GM10266 (cell line): Measurements from ENCODE around the gene MRPS5.

Source experiments
- DNase-seq: peaks from one replicate; pipeline ENCODE4 v3.0.0; 2012; ENCODE audit errors: extremely low spot score
- CTCF ChIP-seq: IDR thresholded peaks from 2 replicates; pipeline ENCODE4 v1.5.1; 2012; ENCODE audit warnings: mild to moderate bottlenecking, low read depth; ENCODE audit not compliant: control insufficient read depth, insufficient read depth; ENCODE audit errors: missing control alignments

The MRPS5 gene

GRCh38 chr2:95060446-95061118 lies 61.0 kb downstream of the MRPS5 start:
- DNase-seq: no peak
- no peak for TF ChIP-seq CTCF

GRCh38 chr2:95059656-95060370 lies 61.8 kb downstream of the MRPS5 start:
- no peak for TF ChIP-seq CTCF
- no peak for DNase-seq

GRCh38 chr2:95058989-95059641 lies 62.5 kb downstream of the MRPS5 start:
- no peak for DNase-seq
- no peak for TF ChIP-seq CTCF

DNA sequence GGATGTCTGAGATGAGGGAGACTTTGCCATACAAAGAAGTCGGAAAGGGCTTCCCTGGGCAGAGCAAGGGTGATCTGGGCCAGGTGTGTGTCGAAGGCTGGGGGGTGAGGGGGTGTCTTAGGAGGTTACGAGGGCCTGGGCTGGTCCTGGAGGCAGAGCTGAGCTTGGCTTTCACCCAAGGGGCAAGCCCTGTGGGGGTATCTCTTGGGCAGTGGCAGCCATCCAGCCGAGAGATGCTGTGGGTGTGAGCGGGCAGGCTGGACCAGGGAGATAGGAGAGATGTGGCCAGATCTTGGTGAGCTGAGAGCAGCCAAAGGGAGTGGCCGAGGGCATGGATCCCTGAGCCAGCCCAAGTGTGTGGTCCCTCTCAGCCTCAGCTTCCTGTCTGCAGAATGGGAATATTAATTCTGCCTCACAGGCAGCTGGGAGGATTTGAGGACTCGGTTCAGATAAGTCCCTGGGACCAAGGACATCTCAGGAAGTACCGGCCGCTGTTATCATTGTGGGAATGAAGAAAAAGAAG lies 63.1 kb downstream of the MRPS5 start:
- DNase-seq: no peak
- no peak for TF ChIP-seq CTCF

DNA sequence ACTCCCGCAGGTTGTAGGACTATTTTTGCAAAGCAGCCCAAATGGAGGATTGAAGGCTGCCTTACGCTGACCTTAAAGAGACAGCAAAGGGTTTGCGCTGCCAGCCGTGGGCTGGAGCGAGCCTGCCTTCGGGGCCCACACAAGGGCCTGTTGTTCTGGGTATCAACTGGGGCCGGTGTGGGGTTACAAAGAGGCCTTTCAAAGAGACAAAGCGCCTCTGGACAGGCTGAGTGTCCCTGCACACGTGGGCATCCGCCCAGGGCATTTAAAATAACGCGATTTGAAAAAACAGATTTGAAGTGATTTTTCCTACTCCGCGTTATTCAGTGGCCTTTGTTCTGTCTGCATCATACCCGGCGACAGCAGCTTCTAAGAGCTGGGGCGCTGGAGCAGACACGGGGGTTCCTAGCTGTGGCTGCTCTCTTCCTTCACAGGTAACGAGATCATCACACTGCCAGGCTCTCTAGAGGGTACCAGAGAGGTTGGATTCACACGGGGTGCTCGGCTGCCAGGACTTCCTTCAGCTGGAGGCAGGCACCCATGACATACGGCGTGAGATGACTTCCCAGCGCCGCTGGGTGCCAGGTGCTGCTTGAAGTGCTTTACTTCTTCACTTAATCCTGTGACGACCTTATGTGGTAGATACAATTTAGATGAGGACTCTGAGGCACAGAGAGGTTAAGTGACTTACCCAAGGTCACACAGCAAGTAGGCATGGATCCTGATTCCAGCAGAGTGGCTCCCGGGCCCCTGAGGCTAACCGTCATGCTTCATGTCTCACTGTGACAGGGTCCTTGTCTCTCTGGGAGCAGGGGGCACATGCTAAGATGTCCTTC lies 63.9 kb downstream of the MRPS5 start:
- no peak for TF ChIP-seq CTCF
- DNase-seq: no peak

DNA sequence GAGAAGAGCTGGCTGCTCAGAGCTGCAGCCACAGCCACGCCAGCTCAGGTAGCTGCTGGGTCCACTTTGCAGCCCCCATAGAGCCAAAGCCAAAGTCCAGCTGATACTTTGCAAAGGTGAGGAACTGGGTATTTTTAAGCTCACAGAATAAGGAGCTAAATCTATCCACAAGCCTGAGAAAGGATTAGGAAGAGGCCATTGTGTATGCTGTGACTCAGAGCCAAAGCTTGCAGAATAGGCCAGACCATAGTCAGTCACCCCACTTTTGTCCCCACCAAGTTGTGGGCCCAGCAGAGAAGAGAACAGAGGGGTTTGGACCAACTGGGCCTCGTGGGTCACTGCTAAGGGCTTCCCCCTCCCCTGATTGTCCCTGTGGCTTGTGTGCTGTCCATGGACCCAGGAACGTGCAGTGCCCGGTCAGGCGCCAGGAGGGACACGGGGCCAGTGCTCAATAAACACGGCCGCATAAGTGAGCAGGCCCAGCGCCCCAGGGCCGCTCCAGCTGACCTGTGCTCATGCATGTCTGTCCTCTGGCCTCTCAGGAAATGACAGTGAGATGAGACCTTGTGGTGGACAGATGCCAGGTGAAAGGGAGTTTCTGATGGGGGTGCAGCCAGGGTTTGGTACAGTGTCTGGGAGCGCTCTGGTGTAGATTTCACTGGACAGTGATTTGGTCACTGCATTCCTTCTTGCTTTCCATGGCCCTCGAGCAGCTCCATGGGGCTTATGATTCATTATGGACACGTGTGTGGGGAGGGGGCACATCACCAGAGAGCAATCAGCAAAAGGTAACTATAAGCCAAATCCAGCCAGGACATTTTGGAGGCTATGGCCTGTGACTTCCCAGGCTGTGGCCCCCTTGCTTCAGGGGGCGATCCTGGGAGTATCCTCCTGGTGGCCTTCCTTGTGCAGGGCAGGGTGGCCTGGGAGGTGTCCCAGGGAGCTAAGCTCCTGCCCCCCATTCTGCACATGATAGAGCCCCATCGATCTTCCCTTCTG lies 64.8 kb downstream of the MRPS5 start:
- DNase-seq: no peak
- TF ChIP-seq CTCF: no peak
